ENCODE data around the gene SMIM35.
"Not testable (repeated sequence)": the region's sequence is repeated elsewhere in the genome, so short reads cannot be mapped to it uniquely, and the experiment has no call there.

SMIM35 gene

GRCh38 chr11:117979481-117980211, 107.1 kb downstream of the SMIM35 start:
- no peak for ATAC-seq
- TF ChIP-seq ZFP3 (CRISPR knock-in tag; IDR thresholded peaks at IDR 0.05) (no peak), CSDC2 (CRISPR knock-in tag; IDR thresholded peaks at IDR 0.05) (no peak), OSR1 (CRISPR knock-in tag; IDR thresholded peaks at IDR 0.05) (no peak), PATZ1 (CRISPR knock-in tag; IDR thresholded peaks at IDR 0.05; ENCODE audit: borderline replicate concordance) (no peak), RARB (CRISPR knock-in tag; IDR thresholded peaks at IDR 0.05) (no peak), TOX (CRISPR knock-in tag; IDR thresholded peaks at IDR 0.05; ENCODE audit: borderline replicate concordance) (no peak), ZC3H10 (CRISPR knock-in tag; IDR thresholded peaks at IDR 0.05) (no peak), ARNTL (CRISPR knock-in tag; IDR thresholded peaks at IDR 0.05; ENCODE audit: borderline replicate concordance, low read depth) (no peak), CSRNP3 (CRISPR knock-in tag; IDR thresholded peaks at IDR 0.05) (no peak)

DNA sequence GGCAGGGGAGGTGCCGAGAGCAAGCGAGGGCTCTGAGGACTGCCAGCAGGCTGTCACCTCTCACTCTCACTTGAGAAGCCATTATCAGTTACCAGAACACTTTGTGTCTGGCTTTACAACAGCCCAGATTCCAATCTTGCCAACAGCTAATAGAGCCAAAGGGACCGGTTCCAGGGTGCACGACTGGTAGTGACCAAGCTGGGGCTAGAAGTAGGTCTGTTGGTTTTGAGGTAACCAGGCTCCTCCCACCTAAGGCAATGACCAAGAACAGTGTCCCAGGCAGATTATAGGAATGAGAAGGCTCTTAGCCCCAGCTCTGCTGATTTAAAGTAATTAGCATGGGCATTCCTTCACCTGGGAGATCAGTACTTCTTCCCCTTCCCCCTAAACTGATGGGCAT, 107.8 kb downstream of the SMIM35 start:
- ATAC-seq, result no peak
- TF ChIP-seq, protein P1, sequence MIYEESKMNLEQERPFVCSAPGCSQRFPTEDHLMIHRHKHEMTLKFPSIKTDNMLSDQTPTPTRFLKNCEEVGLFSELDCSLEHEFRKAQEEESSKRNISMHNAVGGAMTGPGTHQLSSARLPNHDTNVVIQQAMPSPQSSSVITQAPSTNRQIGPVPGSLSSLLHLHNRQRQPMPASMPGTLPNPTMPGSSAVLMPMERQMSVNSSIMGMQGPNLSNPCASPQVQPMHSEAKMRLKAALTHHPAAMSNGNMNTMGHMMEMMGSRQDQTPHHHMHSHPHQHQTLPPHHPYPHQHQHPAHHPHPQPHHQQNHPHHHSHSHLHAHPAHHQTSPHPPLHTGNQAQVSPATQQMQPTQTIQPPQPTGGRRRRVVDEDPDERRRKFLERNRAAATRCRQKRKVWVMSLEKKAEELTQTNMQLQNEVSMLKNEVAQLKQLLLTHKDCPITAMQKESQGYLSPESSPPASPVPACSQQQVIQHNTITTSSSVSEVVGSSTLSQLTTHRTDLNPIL (CRISPR knock-in tag; IDR thresholded peaks at IDR 0.05; ENCODE audit: low read depth), result no peak
- TF ChIP-seq SNAI2 (CRISPR knock-in tag; IDR thresholded peaks at IDR 0.05), result no peak
- no peak for TF ChIP-seq CSDC2 (CRISPR knock-in tag; IDR thresholded peaks at IDR 0.05)
- no peak for TF ChIP-seq OSR1 (CRISPR knock-in tag; IDR thresholded peaks at IDR 0.05)
- no peak for TF ChIP-seq BACH2 (CRISPR knock-in tag; IDR thresholded peaks at IDR 0.05; ENCODE audit: borderline replicate concordance)
- TF ChIP-seq ZC3H10 (CRISPR knock-in tag; IDR thresholded peaks at IDR 0.05), result no peak
- no peak for TF ChIP-seq ZNF565 (CRISPR knock-in tag; conservative IDR thresholded peaks at IDR 0.05; ENCODE audit: low read depth)
- no peak for TF ChIP-seq TSHZ2 (CRISPR knock-in tag; IDR thresholded peaks at IDR 0.05)
- TF ChIP-seq ISL1 (CRISPR knock-in tag; IDR thresholded peaks at IDR 0.05), result no peak

GRCh38 chr11:117978291-117978910, 108.4 kb downstream of the SMIM35 start:
- ATAC-seq, result not testable (repeated sequence)

DNA sequence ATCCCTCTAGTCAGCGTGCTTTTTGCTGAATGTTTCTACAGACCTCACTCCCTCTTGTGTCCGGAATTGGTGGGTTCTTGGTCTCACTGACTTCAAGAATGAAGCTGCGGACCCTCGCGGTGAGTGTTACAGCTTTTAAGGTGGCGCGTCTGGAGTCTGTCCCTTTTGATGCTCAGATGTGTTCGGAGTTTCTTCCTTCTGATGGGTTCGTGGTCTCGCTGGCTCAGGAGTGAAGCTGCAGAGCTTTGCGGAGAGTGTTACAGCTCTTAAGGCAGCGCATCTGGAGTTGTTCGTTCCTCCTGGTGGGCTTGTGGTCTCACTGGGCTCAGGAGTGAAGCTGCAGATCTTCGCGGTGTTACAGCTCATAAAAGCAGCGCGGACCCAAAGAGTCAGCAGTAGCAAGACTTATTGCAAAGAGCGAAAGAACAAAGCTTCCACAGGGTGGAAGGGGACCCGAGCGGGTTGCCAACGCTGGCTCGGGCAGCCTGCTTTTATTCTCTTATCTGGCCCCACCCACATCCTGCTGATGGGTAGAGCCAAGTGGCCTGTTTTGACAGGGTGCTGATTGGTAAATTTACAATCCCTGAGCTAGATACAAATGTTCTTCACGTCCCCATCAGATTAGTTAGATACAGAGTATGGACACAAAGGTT, 109.0 kb downstream of the SMIM35 start:
- not testable (repeated sequence) for ATAC-seq

GRCh38 chr11:117977029-117977428, 109.7 kb downstream of the SMIM35 start:
- ATAC-seq, result no peak
- TF ChIP-seq ISL1 (CRISPR knock-in tag; IDR thresholded peaks at IDR 0.05), result no peak
- TF ChIP-seq ZNF70 (CRISPR knock-in tag; IDR thresholded peaks at IDR 0.05), result no peak
- no peak for TF ChIP-seq BACH2 (CRISPR knock-in tag; IDR thresholded peaks at IDR 0.05; ENCODE audit: borderline replicate concordance)
- no peak for TF ChIP-seq GLIS3 (CRISPR knock-in tag; IDR thresholded peaks at IDR 0.05)
- no peak for TF ChIP-seq CSDC2 (CRISPR knock-in tag; IDR thresholded peaks at IDR 0.05)
- TF ChIP-seq ESRRG (CRISPR knock-in tag; IDR thresholded peaks at IDR 0.05), result no peak
- TF ChIP-seq POU6F1 (CRISPR knock-in tag; IDR thresholded peaks at IDR 0.05; ENCODE audit: borderline replicate concordance, low read depth), result no peak
- TF ChIP-seq TCF4 (CRISPR knock-in tag; IDR thresholded peaks at IDR 0.05; ENCODE audit: borderline replicate concordance), result no peak
- TF ChIP-seq PATZ1 (CRISPR knock-in tag; IDR thresholded peaks at IDR 0.05; ENCODE audit: borderline replicate concordance), result no peak
- no peak for TF ChIP-seq ZFP30 (CRISPR knock-in tag; IDR thresholded peaks at IDR 0.05)

Data from SK-N-SH treated with all-trans-retinoic acid at 6 μM for 48 hours (cell line).